A673 (cell line): ENCODE results near the gene TENM3. TPM values are rescaled to one million over a fixed set of nuclear protein-coding genes. Genes with fewer than 3 reads are reported as not detected.

Experiments
- BruUV-seq: library from RNA; stranded (reverse); fragments of 400-500 nt; replicated peaks from 2 replicates; lab custom pipeline; 2021; lab: Mats Ljungman, UMichigan
- CTCF ChIA-PET: fragments of 300-600 bp; sonication (Branson Sonifier 250); formaldehyde crosslinking; loops from one replicate; lab custom pipeline; 2022; ENCODE audit warnings: antibody characterized with exemption; lab: Charles Lee
- POLR2A ChIA-PET: fragments of 300-600 bp; sonication (Branson Sonifier 250); formaldehyde crosslinking; loops from one replicate; lab custom pipeline; 2022; ENCODE audit warnings: antibody characterized with exemption; ENCODE audit not compliant: low non-redundant PET; lab: Charles Lee
- DNase-seq: peaks from one replicate; pipeline ENCODE4 v3.0.0-alpha.2; 2015; ENCODE audit warnings: low spot score
- H3K27ac ChIP-seq: fragments of 200-600 bp; sonication (generic); 2 replicates; pipeline ENCODE4 v1.5.1; 2016; ENCODE audit warnings: mixed run types, low read depth, mild to moderate bottlenecking, mixed read lengths, antibody characterized with exemption, low read length; ENCODE audit not compliant: poor library complexity, severe bottlenecking
- H3K27me3 ChIP-seq: fragments of 200-600 bp; sonication (generic); replicated peaks from 2 replicates; pipeline ENCODE4 v1.6.1; 2017; ENCODE audit warnings: mixed run types, low read depth, mild to moderate bottlenecking, mixed read lengths, antibody characterized with exemption, low read length; ENCODE audit not compliant: insufficient read depth, poor library complexity
- H3K36me3 ChIP-seq: fragments of 200-600 bp; sonication (generic); 2 replicates; pipeline ENCODE4 v1.6.1; 2016; ENCODE audit warnings: mixed run types, mild to moderate bottlenecking, mixed read lengths, antibody characterized with exemption, low read length; ENCODE audit not compliant: insufficient read depth, poor library complexity, severe bottlenecking
- H3K4me1 ChIP-seq: fragments of 200-600 bp; sonication (generic); 2 replicates; pipeline ENCODE4 v1.6.1; 2017; ENCODE audit warnings: mixed run types, mild to moderate bottlenecking, mixed read lengths, antibody characterized with exemption, low read length; ENCODE audit not compliant: insufficient read depth, poor library complexity, severe bottlenecking
- H3K4me3 ChIP-seq: fragments of 200-600 bp; sonication (generic); 2 replicates; pipeline ENCODE4 v1.5.1; 2016; ENCODE audit warnings: low read depth, mixed run types, mild to moderate bottlenecking, mixed read lengths, low read length; ENCODE audit not compliant: poor library complexity, severe bottlenecking
- H3K9me3 ChIP-seq: fragments of 200-600 bp; sonication (generic); 2 replicates; pipeline ENCODE4 v1.6.1; 2016; ENCODE audit warnings: mixed run types, low read depth, mild to moderate bottlenecking, mixed read lengths, antibody characterized with exemption, low read length; ENCODE audit not compliant: poor library complexity, severe bottlenecking
- CTCF ChIP-seq: fragments of 300-800, 200-600 bp; sonication (generic); conservative IDR thresholded peaks from 2 replicates; pipeline ENCODE4 v1.5.1; 2017; ENCODE audit warnings: low read depth, mild to moderate bottlenecking, antibody characterized with exemption, low read length, moderate library complexity, mixed read lengths
- EZH2 ChIP-seq: fragments of 200-600 bp; sonication (generic); IDR thresholded peaks from 2 replicates; pipeline ENCODE4 v1.6.1; 2017; ENCODE audit warnings: borderline replicate concordance, low read depth, mild to moderate bottlenecking, mixed read lengths, antibody characterized with exemption, low read length; ENCODE audit not compliant: poor library complexity, severe bottlenecking
- intact Hi-C: fragments of 100-400 bp; cut with micrococcal nuclease; formaldehyde crosslinking; loops from one replicate; pipeline ENCODE4 v1.10.0; 2022; ENCODE audit not compliant: unreplicated experiment
- total RNA-seq: library from RNA; stranded (reverse); gene quantifications from 2 replicates; pipeline ENCODE4 v1.2.3, GENCODE V29; 2021

TENM3 gene
- total RNA-seq, 1 experiment from 2014 or later, result 26.4 TPM

- no peak for TF ChIP-seq CTCF
- Histone ChIP-seq H3K4me3 (no peak overlapping the region), H3K9me3 (no peaks in the 10 kb centered on the region), H3K27me3 (no peaks in the 10 kb centered on the region), H3K4me1 (no peaks in the 10 kb centered on the region), H3K36me3 (no peaks in the 10 kb centered on the region), H3K27ac (no peak overlapping the region)
- ChIA-PET CTCF (no interaction called here), POLR2A (no interaction called here)
- no TSS peak for BruUV-seq
- DNase-seq, result no peak
- intact Hi-C loops, result no loop called here
Observed at GRCh38 chr4:182351485-182351884, 108.3 kb downstream of the TENM3 start.

GRCh38 chr4:182354106-182354505 lies 110.9 kb downstream of the TENM3 start:
- Histone ChIP-seq H3K4me3 (no peak overlapping the region), H3K36me3 (no peaks in the 10 kb centered on the region), H3K4me1 (no peaks in the 10 kb centered on the region), H3K27ac (no peak overlapping the region), H3K27me3 (no peaks in the 10 kb centered on the region), H3K9me3 (no peaks in the 10 kb centered on the region)
- DNase-seq, result no peak
- ChIA-PET POLR2A (no interaction called here), CTCF (no interaction called here)
- TF ChIP-seq EZH2, result no peak
- no peak for TF ChIP-seq CTCF
- BruUV-seq, result no TSS peak
- intact Hi-C loops, result no loop called here

- ChIA-PET POLR2A (no interaction called here), CTCF (no interaction called here)
- no peaks in the 10 kb centered on the region for H3K4me1 ChIP-seq
- peak; percentile 50 for DNase-seq
- H3K27me3 ChIP-seq, result no peaks in the 10 kb centered on the region
- H3K4me3 ChIP-seq, result no peak overlapping the region
- no peak for TF ChIP-seq EZH2
- no peak for TF ChIP-seq CTCF
- H3K27ac ChIP-seq, result no peak overlapping the region
- BruUV-seq, result no TSS peak
- intact Hi-C loops, result no loop called here
- no peaks in the 10 kb centered on the region for H3K36me3 ChIP-seq
- no peaks in the 10 kb centered on the region for H3K9me3 ChIP-seq
Observed at GRCh38 chr4:182354867-182355266, 111.7 kb downstream of the TENM3 start.
